ENCODE results near the gene TFDP2. TPM values are rescaled to one million over a fixed set of nuclear protein-coding genes. Genes with fewer than 3 reads are reported as not detected.
"Not testable (repeated sequence)": the region's sequence is repeated elsewhere in the genome, so short reads cannot be mapped to it uniquely, and the experiment has no call there.

TFDP2 gene, protein sequence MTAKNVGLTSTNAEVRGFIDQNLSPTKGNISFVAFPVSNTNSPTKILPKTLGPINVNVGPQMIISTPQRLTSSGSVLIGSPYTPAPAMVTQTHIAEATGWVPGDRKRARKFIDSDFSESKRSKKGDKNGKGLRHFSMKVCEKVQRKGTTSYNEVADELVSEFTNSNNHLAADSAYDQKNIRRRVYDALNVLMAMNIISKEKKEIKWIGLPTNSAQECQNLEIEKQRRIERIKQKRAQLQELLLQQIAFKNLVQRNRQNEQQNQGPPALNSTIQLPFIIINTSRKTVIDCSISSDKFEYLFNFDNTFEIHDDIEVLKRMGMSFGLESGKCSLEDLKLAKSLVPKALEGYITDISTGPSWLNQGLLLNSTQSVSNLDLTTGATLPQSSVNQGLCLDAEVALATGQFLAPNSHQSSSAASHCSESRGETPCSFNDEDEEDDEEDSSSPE
- total RNA-seq = 106 TPM

DNA sequence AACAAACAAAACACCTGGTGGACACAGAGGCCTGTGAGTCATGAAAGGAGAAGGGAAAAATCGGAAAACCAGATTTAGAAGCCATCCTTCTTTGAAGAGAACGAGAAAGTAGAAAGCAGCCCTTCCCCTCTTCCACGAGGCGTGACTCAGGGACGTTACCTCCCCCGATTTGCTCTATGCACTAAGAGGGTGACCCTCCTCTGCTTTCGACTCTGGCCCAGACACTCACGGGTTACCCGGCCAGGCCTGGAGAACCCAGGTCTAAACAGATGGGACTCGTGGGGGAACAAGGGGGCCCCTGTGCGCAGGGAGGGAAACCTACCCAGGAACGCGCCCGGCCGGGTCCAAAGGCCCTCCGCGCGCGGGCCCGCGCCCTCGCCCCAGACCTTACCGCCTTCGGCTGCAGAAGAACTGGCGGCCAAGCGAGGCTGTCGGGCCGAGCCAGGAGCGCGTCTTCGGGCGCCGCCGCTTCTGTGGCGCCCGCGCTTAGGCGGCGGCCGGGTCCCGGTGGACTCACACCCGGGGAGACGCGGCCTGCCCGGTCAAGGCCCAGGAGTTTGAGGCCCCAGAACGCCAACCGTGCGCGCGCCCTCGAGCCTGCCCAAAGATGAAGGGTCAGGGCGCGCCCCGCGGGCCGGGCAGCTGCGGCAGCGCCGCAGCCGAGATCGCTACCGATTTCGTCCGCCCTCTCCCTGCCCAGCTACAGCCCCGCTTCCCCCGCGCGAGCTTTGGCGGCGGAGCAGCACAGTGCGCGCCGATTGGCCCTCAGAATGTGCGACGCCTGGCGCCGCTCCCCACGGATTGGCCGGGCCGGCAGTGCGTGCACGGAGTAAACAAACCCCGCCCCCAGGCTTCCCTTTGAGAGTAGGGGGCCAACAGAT lies at the start of gene TFDP2:
TFDP2 (minus strand) TSS at position 753 of the 881 bp plus-strand sequence. CDS start 47,795 bp downstream, outside the sequence.
- peak; percentile 88 for DNase-seq (ENCODE audit: low spot score)

DNA sequence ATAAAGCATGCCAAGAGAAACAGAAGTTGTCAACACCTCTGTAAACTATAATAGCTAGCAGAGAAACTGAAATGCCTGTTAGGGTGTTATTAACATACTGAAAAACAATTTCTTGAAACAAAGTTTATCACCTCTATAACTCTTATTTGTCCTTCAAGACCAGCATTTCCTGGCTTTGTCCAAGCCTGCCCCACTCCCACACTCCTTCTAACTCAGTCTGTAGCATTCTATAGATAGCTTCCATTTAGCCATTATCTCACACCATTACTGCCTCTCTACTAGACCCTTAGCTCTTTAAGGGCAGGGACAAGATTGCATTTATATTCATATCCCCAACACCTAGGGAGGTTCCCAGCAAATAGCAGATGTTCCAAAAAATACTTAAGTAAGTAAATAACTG lies 39.5 kb upstream of the TFDP2 start:
- no peak for DNase-seq (ENCODE audit: low spot score)

DNA sequence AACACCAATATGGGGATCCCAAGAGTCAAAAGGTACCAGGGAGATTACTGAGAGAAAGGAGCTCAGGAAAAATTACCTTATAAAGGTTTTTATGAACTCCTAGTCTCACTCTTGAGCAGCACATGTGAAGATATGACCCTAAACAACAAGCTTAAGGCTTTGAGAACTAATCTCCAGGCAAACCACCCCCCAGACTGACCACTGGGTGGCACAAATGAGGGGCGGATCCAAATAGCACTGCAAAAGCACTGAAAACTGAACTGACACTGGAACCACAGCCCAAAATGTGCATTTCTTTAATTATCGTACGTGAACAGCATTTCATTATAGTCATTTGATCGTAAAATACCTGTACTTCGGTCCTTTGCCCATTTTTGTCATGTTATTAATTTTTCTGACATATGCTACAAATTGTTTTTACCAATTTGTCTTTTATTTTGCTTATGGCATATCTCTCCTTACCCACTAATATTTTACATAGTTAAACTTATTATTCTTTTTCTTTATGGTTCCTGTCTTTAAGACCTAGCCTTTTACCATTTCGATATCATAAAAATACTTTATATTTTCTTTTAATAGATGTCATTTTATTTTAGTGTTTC lies 31.5 kb upstream of the TFDP2 start:
- DNase-seq (ENCODE audit: low spot score) = no peak

DNA sequence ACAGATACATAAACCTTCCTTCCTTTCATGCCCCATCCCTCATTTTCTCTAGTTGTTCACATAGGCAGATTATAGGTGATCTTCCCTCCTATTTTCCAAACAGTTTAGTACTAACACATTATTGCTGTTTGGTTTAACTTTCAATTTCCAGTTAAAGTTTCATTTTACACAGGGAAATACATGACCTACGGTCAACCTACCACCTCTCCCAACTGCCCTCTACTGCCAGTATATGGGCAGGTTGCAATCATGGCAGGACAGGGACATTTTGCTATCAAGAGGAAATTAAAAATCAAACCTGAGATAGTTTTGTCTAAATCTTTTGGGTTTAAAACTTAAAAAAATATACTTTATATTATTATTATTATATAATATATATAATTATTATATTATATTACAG lies 26.1 kb upstream of the TFDP2 start:
- DNase-seq (ENCODE audit: low spot score) = no peak

DNA sequence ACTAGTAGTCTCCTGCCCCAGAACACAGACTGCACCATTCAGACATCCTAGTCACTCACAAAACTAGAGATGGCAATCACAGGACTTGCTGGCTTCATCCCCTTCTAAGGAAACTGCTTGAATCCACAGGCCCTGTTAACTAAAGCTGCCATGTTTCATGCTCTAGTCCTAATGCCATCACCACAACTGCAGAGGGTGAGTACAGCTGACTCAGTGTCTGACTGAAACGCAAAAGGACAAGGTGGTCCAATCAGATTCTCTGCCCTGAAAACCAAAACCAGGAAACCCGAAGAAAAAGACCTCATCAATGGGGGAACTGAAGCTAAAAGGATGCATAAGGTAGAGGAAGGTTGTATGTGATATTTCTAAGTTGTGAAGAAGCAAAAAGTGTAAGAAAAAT lies 25.2 kb upstream of the TFDP2 start:
- no peak for DNase-seq (ENCODE audit: low spot score)

DNA sequence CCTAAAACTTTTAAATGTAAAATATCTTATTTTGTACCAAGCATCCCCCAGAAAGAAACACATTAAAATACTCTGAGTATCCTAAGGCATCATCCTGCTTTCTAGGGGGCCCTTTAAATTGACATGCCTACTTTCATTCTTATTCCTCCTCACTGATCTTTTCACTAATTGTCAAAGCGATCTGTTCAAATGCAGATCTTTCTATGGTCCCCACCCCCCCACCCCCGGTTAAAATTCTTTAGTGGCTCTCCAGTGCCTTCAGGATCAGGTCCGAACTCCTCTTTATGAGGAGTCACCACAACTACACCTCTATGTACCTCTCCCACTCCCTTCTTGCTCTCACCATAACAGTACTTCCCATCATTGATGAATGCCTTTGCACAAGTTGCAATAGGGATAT lies 19.2 kb upstream of the TFDP2 start:
- no peak for DNase-seq (ENCODE audit: low spot score)

DNA sequence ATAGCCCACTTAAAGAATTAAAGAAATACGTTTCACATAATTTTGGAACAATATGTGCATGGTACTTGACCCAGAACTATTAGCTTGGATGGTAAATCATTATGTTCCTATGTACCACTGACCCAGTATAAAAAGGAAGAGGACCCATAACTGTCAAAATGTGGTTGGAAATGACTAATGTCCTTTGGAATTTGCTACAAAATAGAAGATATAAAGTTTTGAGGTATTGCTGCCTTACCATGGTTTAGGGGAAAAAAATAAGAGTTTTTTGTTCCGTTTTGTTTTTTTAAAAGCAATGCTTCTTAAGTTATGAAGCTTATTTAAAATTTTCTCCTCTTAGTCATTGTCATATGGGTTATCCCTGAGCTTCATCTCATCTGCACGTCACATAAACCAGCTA lies 15.8 kb upstream of the TFDP2 start:
- DNase-seq (ENCODE audit: low spot score) = no peak

DNA sequence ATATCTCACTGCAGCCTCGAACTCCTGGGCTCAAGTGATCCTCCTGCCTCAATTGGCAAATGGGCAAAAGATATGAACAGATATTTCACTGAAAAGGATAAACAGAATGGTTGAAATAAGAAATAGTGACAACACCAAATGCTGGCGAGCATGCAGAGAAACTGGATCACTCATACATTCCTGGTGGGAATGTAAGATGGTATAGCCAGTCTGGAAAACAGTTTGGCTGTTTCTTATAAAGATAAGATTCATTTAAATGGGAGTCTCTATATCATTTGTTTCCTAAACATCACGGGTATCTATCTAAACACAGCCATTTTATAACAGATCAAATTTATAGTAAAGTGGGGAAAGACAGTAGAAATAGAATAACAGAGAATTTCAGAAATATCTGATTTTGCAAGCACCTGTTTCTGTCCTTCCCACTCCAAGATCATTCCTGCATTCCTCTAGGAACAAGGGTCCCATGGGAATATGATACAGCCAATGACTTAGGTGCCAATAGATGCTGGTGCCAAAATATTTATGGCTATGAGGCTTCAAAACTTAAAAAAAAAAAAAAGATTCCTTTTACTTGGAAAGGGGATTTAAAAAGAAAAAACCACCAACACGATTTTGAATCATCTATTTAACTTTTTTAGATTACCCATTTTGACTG lies 9.9 kb upstream of the TFDP2 start:
- DNase-seq (ENCODE audit: low spot score) = no peak

DNA sequence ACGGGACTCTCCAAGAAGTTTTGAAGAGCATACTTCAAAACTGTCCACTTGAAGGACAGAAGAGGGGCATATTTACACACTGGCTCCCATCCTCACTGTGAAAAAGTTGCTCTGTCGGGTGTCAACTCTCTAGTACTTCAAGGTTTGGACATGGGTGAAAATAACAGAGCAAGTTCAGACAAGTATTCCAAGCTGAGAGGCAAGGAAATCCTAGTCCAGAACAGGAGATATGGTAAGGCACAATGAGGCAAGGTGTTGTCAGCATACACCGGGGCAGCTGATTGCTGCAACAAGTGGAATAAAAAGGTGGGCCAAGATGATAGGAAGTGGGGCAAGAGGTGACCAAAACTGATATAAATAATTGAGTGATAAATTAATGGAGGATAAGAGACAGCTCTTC lies 4.8 kb upstream of the TFDP2 start:
- DNase-seq (ENCODE audit: low spot score) = no peak

DNA sequence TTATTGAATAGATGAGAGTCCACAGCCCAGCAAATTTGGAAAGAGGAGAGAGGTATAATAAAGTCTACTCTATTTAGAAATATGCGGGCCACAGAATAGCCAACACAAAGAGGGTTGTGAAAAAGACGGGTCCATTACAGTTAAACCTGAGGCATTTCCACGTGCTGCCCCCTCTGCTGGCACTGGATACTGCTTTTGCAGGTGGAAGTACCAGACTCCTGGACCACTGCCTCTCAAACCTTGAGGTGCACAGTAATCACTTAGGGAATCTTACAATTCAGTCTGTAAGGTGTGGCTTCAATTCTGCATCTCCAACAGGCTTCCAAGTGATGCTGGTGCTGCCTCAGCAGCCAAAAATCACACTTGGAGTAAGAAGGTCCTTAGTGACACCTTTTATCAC lies 3.0 kb upstream of the TFDP2 start:
- DNase-seq (ENCODE audit: low spot score) = no peak

DNA sequence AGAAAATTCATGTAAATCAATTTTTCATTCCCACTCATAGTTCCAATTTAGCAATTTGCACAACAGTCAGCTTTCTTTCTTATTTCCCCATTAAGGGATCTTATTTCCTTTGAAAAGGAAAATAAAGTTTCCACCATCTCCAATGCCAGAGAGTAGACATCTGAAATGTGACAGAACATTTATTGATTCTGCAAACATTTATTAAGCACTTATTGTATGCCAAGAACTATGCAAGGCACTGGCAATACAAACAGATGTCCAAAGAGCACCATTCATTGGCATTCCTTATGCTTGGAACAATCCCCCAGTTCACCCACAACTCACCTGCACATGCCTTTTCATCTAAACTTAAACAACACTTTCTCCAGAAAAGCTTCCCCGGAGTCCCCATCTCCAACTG lies 2.5 kb upstream of the TFDP2 start:
- DNase-seq (ENCODE audit: low spot score) = no peak

DNA sequence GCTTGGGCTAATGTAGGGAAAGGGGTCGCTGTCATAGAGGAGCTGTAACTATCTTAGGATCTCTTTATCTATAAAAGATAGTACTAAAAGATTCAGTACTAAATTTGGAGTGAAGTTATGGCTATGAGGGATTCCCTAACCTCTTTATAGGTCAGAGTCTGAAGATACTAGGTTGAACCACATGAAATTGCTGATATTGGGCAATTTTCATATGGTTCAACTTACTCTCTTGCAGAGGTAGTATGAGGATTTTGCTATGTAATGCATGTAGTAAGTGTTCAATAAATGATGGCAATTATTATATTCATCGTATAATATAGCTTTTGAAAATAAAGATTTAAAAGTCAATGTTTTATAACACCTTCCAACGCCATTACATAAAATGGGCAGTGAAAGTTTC lies 1.9 kb upstream of the TFDP2 start:
- no peak for DNase-seq (ENCODE audit: low spot score)

DNA sequence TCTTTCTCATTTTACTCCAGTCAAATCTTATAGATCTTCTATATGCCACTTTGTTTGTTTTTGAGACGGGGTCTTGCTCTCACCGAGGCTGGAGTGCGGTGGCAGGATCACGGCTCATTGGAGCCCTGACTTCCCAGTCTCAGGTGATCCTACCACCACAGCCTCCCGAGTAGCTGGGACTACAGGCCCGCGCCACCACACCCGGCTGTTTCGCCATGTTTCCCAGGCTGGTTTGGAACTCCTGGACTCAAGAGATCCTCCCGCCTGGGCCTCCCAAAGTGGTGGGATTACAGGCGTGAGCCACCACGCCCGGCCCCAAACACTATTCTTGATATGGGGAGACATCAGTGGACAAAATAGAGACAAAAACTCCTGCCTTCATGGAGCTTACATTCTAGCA lies 927 bp upstream of the TFDP2 start:
- no peak for DNase-seq (ENCODE audit: low spot score)

DNA sequence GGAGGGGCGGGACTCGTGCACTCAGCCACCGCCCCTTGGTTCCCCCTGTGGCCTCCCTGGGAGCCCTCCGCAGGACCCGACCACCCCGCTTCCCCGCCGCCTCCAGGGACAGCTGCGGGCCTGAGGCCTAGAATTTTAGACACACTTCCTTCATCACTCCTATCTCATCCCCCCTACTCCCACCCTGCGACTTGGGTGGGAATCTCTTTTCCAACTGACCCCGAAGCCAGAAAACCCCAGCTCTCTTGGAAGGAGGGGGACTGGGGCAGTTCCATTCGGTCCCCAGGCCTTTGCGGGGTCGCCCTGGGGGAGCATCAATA lies 289 bp upstream of the TFDP2 start:
- no peak for DNase-seq (ENCODE audit: low spot score)

DNA sequence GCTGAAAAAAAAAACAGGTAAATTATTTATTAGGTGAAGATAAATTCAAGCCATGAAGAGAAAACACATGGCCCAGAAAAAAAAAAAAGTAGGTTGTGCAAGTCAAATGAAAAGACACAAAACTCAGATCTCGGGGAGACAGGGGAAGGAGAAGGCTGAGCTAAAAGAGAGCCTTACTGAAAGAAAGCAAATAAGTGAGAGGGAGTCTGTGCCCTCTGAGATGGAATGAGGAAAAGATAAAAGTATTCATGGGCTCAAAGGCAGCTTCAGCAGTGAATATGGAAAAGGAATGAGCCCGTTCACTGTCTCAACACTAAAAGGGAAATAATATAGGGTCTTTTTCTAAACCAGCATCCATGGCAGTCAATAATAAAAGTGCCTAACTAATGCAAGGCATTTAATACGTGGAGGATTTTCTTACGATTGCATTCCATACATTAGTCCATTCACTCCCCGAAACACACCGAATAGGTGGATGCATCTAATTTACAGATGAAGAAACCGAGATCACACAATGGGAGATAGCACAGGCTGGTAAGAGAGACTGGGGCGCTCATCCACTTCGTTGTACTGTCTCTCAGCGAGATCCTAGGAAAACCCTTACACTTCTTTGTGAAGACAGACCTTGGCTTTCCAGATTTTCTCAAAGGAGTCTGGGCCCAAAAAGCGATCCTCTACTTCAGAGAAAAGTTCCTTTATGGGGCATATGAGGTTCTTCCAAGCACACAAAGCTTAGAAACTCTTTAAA lies 1.1 kb downstream of the TFDP2 start:
- no peak for DNase-seq (ENCODE audit: low spot score)

DNA sequence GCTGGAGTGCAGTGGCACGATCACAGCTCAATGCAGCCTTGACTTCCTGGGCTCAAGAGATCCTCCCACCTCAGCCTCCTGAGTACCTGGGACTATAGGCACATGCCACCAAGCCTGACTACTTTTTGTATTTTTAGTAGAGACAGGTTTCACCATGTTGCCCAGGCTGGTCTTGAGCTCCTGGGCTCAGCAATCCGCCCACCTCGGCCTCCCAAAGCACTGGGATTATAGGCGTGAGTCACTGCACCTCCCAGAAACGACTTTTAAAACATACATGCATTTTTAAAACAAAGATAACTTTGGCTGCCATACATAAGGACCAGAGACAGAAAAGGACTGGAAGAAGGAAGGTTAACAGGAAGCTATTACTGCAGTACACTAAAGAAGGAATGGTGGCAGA lies 4.8 kb downstream of the TFDP2 start:
- not testable (repeated sequence) for DNase-seq (ENCODE audit: low spot score)

DNA sequence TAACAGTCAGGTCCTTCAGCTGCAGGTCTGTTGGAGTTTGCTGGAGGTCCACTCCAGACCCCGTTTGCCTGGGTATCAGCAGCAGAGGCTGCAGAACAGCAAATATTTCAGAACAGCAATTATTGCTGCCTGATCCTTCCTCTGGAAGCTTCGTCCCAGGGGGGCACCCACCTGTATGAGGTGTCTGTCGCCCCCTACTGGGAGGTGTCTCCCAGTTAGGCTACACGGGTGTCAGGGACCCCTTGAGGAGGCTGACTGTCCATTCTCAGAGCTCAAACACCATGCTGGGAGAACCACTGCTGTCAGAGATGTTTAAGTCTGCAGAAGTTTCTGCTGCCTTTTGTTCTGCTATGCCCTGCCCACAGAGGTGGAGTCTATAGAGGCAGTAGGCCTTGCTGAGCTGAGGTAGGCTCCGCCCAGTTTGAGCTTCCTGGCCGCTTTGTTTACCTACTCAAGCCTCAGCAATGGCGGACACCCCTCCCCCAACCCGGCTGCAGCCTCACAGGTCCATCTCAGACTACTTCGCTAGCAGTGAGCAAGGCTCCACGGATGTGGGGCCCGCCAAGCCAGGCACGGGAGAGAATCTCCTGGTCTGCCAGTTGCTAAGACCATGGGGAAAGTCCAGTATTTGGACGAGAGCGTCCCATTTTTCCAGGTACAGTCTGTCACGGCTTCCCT lies 8.6 kb downstream of the TFDP2 start:
- not testable (repeated sequence) for DNase-seq (ENCODE audit: low spot score)

DNA sequence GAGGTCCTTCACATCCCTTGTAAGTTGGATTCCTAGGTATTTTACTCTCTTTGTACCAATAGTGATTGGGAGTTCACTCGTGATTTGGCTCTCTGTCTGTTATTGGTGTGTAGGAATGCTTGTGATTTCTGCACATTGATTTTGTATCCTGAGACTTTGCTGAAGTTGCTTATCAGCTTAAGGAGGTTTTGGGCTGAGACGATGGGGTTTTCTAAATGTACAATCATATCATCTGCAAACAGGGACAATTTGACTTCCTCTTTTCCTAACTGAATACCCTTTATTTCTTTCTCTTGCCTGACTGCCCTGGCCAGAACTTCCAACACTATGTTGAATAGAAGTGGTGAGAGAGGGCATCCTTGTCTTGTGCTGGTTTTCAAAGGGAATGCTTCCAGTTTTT lies 12.3 kb downstream of the TFDP2 start:
- not testable (repeated sequence) for DNase-seq (ENCODE audit: low spot score)

DNA sequence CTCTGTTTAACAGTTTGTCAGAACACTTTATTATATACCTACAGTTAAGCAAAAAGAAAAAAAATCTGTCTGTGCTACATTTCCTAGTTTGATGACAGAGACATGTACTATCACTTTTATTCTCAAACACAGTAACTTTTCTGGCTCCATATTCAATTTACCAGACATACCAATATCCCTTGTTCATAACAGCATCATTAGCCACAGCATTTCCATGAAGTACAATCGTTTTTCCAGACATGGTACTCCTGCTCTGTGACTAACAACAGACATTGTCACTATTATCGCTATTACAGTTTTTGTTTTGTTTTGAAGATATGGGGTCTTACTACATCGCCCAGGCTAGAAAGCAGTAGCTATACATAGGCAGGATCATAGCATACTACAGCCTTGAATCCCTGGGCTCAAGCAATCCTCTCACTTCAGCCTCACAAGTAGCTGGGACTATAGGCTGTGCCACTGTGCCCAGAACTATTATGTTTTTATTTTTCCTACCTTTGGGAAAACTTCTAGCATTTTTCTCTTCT lies 14.5 kb downstream of the TFDP2 start:
- no peak for DNase-seq (ENCODE audit: low spot score)

DNA sequence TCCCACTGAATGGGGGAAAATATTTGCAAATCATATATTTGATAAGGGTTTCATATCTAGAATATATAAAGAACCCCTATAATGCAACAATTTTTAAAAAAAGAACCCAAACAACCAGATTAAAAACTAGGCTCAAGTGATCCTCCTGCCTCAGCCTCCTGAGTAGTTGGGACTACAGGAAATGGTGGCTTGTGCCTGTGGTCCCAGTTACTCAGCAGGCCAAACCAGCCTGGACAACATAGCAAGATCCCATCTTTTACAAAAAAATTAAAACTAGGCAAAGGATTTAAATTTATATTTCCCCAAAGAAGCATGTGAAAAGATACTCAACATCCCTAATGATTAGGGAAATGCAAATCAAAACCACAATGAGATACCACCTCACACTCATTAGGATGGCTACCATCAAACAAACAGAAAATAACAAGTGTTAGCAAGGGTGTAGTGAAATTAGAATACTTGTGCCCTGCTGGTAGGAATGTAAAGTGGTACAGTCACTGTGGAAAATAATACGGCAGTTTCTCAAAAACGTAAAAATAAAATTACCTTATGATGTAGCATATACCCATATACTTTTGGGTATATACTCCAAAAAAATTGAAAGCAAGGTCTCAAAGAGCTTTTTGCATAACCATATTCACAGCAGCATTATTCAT lies 19.7 kb downstream of the TFDP2 start:
- DNase-seq (ENCODE audit: low spot score) = no peak
